Colonic mucosa (tissue), 4 donors: ENCODE data around the gene EMX2. TPM values are rescaled to one million over a fixed set of nuclear protein-coding genes. Genes with fewer than 3 reads are reported as not detected.

Experiments
- DNase-seq: peaks from one replicate; pipeline ENCODE4 v3.0.0-alpha.2; 2020
- H3K27ac ChIP-seq: fragments of 200-600 bp; one replicate; pipeline ENCODE4 v1.8.0; 2021
- H3K27me3 ChIP-seq: fragments of 200-600 bp; one replicate; pipeline ENCODE4 v1.8.0; 2021
- H3K36me3 ChIP-seq: fragments of 200-600 bp; one replicate; pipeline ENCODE4 v1.8.0; 2021
- H3K4me1 ChIP-seq: fragments of 200-600 bp; one replicate; pipeline ENCODE4 v1.8.0; 2021; ENCODE audit warnings: mild to moderate bottlenecking
- H3K4me3 ChIP-seq: fragments of 200-600 bp; one replicate; pipeline ENCODE4 v1.8.0; 2021
- H3K9ac ChIP-seq, 2 donors: one replicate each; pipeline ENCODE4 v1.7.0; 2013; ENCODE audit warnings: control low read depth in 2 of 2, low read depth in 2 of 2, low read length in 2 of 2
- H3K9me3 ChIP-seq: fragments of 200-600 bp; one replicate; pipeline ENCODE4 v1.8.0; 2021
- intact Hi-C: fragments of 100-400 bp; cut with DNase I; formaldehyde crosslinking; loops from one replicate; pipeline ENCODE4 v1.14.1; 2022
- total RNA-seq, 2 donors: library from RNA; stranded (reverse); fragmentation: NEBNext Ultra II Directional in 1 of 2; extraction: Animal tissue kit (Norgen Biotek cat#: 25700) in 1 of 2; gene quantifications; one replicate each; pipeline ENCODE4 v1.2.1, GENCODE V29; 2021
- TF ChIP-seq, protein P1 (sequence below): fragments of 200-600 bp; IDR thresholded peaks from one replicate; pipeline ENCODE4 v1.8.0; 2022; ENCODE audit warnings: antibody characterized with exemption, mild to moderate bottlenecking
- donor health status: healthy.
- donor health status: DM: no; HTN: no; CAD: no.
- donor health status: DM: no; HTN: no; CAD: no.

Gene EMX2
- total RNA-seq, 2 donors from 2014 or later, result not detected

DNA sequence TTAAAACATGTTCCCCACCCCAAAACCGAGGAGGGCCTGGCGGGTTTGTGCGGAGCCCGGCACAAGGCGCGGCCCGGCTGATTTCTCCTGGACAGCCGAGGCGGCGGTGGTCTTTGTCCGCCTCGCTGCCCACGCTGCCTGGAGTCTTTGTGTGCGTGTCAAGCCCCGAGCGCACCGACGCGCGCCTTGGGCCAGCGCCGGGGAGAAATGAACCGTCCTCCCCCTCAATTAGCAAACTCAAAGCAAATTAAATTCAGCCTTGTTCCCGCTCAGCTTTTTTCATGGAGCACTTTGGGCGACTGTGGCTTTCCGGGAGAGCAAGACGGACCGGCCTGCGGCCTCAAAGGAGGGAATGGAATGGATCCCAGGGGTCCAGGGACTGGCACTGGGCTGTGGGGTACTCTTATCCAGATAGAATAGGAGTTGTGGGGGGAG is 4.1 kb downstream of the EMX2 start:
- no peaks in the 10 kb centered on the region for H3K9me3 ChIP-seq
- no peak overlapping the region for H3K4me3 ChIP-seq
- H3K27me3 ChIP-seq, result peaks cover 93% of the 10 kb centered on the region
- H3K4me1 ChIP-seq, result peaks cover 20% of the 10 kb centered on the region
- TF ChIP-seq, protein P1, sequence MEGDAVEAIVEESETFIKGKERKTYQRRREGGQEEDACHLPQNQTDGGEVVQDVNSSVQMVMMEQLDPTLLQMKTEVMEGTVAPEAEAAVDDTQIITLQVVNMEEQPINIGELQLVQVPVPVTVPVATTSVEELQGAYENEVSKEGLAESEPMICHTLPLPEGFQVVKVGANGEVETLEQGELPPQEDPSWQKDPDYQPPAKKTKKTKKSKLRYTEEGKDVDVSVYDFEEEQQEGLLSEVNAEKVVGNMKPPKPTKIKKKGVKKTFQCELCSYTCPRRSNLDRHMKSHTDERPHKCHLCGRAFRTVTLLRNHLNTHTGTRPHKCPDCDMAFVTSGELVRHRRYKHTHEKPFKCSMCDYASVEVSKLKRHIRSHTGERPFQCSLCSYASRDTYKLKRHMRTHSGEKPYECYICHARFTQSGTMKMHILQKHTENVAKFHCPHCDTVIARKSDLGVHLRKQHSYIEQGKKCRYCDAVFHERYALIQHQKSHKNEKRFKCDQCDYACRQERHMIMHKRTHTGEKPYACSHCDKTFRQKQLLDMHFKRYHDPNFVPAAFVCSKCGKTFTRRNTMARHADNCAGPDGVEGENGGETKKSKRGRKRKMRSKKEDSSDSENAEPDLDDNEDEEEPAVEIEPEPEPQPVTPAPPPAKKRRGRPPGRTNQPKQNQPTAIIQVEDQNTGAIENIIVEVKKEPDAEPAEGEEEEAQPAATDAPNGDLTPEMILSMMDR, result no peak
- intact Hi-C loops, result no loop called here
- no peak overlapping the region for H3K27ac ChIP-seq
- H3K9ac ChIP-seq, result no peak overlapping the region
- no peak for DNase-seq
- H3K36me3 ChIP-seq, result no peaks in the 10 kb centered on the region

DNA sequence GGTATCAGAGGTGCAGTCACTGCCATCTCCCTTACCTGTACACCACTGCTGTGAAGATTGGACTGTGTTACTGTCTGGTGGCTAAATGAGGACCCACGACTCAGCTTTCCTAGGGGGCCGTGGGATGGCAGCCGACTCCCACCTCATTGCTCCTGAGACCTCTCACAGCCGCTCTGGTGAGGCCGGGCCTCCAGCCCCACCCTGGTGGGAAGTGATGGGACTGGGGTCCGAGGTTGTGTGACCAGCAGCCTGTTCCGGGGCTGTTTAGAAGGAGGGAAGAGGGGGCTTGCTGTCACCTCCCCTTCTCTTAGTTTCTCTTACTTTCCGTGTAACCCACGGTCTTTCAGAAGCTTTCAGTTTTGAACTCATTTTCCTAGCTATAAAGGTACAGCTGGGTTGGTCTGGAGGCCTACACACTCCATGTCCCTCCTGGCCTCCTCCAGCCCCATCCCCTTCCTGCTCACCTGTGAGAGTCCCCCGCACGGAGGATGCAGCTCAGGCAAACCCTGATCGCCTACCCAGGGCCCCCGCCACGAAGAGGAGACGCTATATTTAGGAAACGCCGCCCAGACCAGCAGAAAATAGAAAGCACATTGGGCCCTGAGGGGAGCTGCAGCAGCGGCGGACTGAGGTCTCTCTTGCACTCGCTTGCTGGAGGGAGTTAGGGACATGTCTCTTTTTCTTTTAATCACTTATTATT is 4.6 kb downstream of the EMX2 start:
- Histone ChIP-seq H3K4me1 (peaks cover 20% of the 10 kb centered on the region), H3K27me3 (peaks cover 93% of the 10 kb centered on the region), H3K36me3 (no peaks in the 10 kb centered on the region), H3K27ac (no peak overlapping the region), H3K9me3 (no peaks in the 10 kb centered on the region), H3K9ac (no peak overlapping the region), H3K4me3 (no peak overlapping the region)
- TF ChIP-seq, protein P1, result no peak
- intact Hi-C loops, result no loop called here
- no peak for DNase-seq

DNA sequence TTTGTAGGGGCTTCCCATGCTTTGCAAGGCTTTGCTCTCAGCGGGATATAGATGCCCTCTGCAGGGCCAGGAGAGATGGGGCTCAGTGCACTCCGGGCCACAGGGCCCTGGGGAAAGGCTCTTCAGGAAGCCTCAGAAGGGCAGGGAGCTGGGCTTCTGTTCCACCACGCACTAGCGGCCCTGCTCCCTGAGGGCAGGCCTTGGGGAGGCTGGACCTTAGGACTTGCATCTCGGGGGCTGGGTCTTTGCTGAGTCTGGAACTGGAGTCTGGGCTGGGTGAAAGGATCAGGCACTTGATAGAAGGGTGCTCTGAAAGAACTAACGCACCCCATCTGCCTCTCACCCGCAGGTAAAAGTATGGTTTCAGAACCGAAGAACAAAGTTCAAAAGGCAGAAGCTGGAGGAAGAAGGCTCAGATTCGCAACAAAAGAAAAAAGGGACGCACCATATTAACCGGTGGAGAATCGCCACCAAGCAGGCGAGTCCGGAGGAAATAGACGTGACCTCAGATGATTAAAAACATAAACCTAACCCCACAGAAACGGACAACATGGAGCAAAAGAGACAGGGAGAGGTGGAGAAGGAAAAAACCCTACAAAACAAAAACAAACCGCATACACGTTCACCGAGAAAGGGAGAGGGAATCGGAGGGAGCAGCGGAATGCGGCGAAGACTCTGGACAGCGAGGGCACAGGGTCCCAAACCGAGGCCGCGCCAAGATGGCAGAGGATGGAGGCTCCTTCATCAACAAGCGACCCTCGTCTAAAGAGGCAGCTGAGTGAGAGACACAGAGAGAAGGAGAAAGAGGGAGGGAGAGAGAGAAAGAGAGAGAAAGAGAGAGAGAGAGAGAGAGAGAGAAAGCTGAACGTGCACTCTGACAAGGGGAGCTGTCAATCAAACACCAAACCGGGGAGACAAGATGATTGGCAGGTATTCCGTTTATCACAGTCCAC is 5.4 kb downstream of the EMX2 start:
- H3K4me1 ChIP-seq, result peaks cover 20% of the 10 kb centered on the region
- H3K36me3 ChIP-seq, result no peaks in the 10 kb centered on the region
- intact Hi-C loops, result no loop called here
- no peak overlapping the region for H3K4me3 ChIP-seq
- DNase-seq, result no peak
- no peaks in the 10 kb centered on the region for H3K9me3 ChIP-seq
- no peak overlapping the region for H3K9ac ChIP-seq
- peaks cover 96% of the 10 kb centered on the region for H3K27me3 ChIP-seq
- TF ChIP-seq, protein P1, result no peak
- no peak overlapping the region for H3K27ac ChIP-seq

GRCh38 chr10:117549100-117549585 is 6.6 kb downstream of the EMX2 start:
- intact Hi-C loops, result no loop called here
- Histone ChIP-seq H3K27me3 (peaks cover 96% of the 10 kb centered on the region), H3K9me3 (no peaks in the 10 kb centered on the region), H3K27ac (no peak overlapping the region), H3K36me3 (no peaks in the 10 kb centered on the region), H3K4me1 (peaks cover 10% of the 10 kb centered on the region), H3K4me3 (no peak overlapping the region), H3K9ac (no peak overlapping the region)
- TF ChIP-seq, protein P1, result no peak
- no peak for DNase-seq

- no peak for DNase-seq
- Histone ChIP-seq H3K27me3 (peaks cover 96% of the 10 kb centered on the region), H3K9ac (no peak overlapping the region), H3K9me3 (no peaks in the 10 kb centered on the region), H3K4me3 (no peak overlapping the region), H3K27ac (no peak overlapping the region), H3K4me1 (peaks cover 4% of the 10 kb centered on the region), H3K36me3 (no peaks in the 10 kb centered on the region)
- TF ChIP-seq, protein P1, result no peak
- intact Hi-C loops, result no loop called here
Measured at GRCh38 chr10:117550076-117550475, 7.5 kb downstream of the EMX2 start.
